WTC11 (cell line): Measurements from ENCODE around the gene CDYL.

Experiments used
- CREM ChIP-seq: sonication (generic); formaldehyde crosslinking; IDR thresholded peaks from 2 replicates; pipeline ENCODE4 v1.8.1; 2022; ENCODE audit warnings: mild to moderate bottlenecking, missing genetic modification reagents, moderate library complexity
- CTCF ChIP-seq: fragments of 200-600 bp; IDR thresholded peaks from 2 replicates; pipeline ENCODE4 v1.8.0; 2022; ENCODE audit warnings: antibody characterized with exemption
- ESRRA ChIP-seq: sonication (generic); formaldehyde crosslinking; IDR thresholded peaks from 2 replicates; pipeline ENCODE4 v1.8.1; 2022; ENCODE audit warnings: mild to moderate bottlenecking, missing genetic modification reagents, borderline replicate concordance
- GABPB1 ChIP-seq: sonication (generic); formaldehyde crosslinking; IDR thresholded peaks from 2 replicates; pipeline ENCODE4 v1.8.1; 2023; ENCODE audit warnings: mild to moderate bottlenecking, missing genetic modification reagents
- MXD4 ChIP-seq: fragments of 250-450 bp; sonication (Bioruptor Pico); IDR thresholded peaks from 2 replicates; pipeline ENCODE4 v1.8.0; 2021; ENCODE audit warnings: mild to moderate bottlenecking, moderate library complexity, borderline replicate concordance
- USF1 ChIP-seq: sonication (generic); formaldehyde crosslinking; IDR thresholded peaks from 2 replicates; pipeline ENCODE4 v1.8.0; 2022; ENCODE audit warnings: mild to moderate bottlenecking, missing genetic modification reagents
- ZNF121 ChIP-seq: sonication (generic); formaldehyde crosslinking; IDR thresholded peaks from 2 replicates; pipeline ENCODE4 v1.8.0; 2023; ENCODE audit warnings: missing genetic modification reagents

GRCh38 chr6:4986999-4987398 lies 210.8 kb downstream of the CDYL start:
- TF ChIP-seq GABPB1 (CRISPR knock-in tag) (no peak), USF1 (CRISPR knock-in tag) (no peak), ZNF121 (CRISPR knock-in tag) (no peak), CTCF (no peak), MXD4 (no peak), CREM (CRISPR knock-in tag) (no peak), ESRRA (CRISPR knock-in tag) (no peak)
